ENCODE data around the gene TUBB.

TUBB gene

GRCh38 chr6:30703011-30703410 lies 17.1 kb upstream of the TUBB start:
- Histone ChIP-seq H3K9ac (no peak overlapping the region), H2AFZ (ENCODE audit: low read depth) (no peak overlapping the region), H3K27ac (no peak overlapping the region), H3K4me2 (no peak overlapping the region), H3K4me3 (IDR thresholded peaks at IDR 0.05; ENCODE audit: insufficient read depth, low read depth, low read length) (no peak overlapping the region), H3K79me2 (ENCODE audit: insufficient read depth, low read depth) (no peaks in the 10 kb centered on the region), H4K20me1 (ENCODE audit: insufficient read depth) (no peaks in the 10 kb centered on the region), H3K27me3 (ENCODE audit: insufficient read depth, low read depth) (no peaks in the 10 kb centered on the region), H3K4me1 (ENCODE audit: low read depth, poor library complexity, severe bottlenecking) (peaks cover 17% of the 10 kb centered on the region), H3K36me3 (ENCODE audit: insufficient read depth) (no peaks in the 10 kb centered on the region)
- TF ChIP-seq, protein P1, sequence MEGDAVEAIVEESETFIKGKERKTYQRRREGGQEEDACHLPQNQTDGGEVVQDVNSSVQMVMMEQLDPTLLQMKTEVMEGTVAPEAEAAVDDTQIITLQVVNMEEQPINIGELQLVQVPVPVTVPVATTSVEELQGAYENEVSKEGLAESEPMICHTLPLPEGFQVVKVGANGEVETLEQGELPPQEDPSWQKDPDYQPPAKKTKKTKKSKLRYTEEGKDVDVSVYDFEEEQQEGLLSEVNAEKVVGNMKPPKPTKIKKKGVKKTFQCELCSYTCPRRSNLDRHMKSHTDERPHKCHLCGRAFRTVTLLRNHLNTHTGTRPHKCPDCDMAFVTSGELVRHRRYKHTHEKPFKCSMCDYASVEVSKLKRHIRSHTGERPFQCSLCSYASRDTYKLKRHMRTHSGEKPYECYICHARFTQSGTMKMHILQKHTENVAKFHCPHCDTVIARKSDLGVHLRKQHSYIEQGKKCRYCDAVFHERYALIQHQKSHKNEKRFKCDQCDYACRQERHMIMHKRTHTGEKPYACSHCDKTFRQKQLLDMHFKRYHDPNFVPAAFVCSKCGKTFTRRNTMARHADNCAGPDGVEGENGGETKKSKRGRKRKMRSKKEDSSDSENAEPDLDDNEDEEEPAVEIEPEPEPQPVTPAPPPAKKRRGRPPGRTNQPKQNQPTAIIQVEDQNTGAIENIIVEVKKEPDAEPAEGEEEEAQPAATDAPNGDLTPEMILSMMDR (conservative IDR thresholded peaks at IDR 0.05; ENCODE audit: low read depth, low read length) = no peak

DNA sequence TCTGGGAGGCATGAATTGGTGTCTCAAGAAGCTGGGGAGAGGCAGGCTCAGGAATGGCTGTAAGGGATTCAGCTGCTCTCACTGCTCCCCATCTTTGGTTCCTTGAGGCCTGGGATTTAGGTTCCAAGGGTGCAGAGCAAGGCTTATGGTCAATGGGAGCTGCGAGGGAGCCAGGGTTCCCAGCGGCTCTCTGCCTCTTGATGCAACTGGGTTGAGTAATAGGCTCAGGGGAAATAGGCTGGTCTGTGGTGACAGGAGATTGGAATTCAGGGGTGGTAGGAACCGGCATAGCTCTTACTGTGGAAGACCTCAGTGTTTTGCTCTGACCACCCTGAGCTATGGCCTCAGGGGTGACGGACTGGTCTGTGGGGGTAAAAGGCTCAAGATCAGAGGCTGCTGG lies 16.3 kb upstream of the TUBB start:
- H3K4me2 ChIP-seq = no peak overlapping the region
- no peaks in the 10 kb centered on the region for H3K36me3 ChIP-seq (ENCODE audit: insufficient read depth)
- no peaks in the 10 kb centered on the region for H3K27me3 ChIP-seq (ENCODE audit: insufficient read depth, low read depth)
- no peak overlapping the region for H3K9ac ChIP-seq
- no peak overlapping the region for H3K27ac ChIP-seq
- no peak overlapping the region for H3K4me3 ChIP-seq (IDR thresholded peaks at IDR 0.05; ENCODE audit: insufficient read depth, low read depth, low read length)
- no peaks in the 10 kb centered on the region for H4K20me1 ChIP-seq (ENCODE audit: insufficient read depth)
- TF ChIP-seq, protein P1 (conservative IDR thresholded peaks at IDR 0.05; ENCODE audit: low read depth, low read length) = no peak
- H3K79me2 ChIP-seq (ENCODE audit: insufficient read depth, low read depth) = no peaks in the 10 kb centered on the region
- H3K4me1 ChIP-seq (ENCODE audit: low read depth, poor library complexity, severe bottlenecking) = peaks cover 25% of the 10 kb centered on the region
- no peak overlapping the region for H2AFZ ChIP-seq (ENCODE audit: low read depth)

GRCh38 chr6:30705620-30706019 lies 14.5 kb upstream of the TUBB start:
- H3K27me3 ChIP-seq (ENCODE audit: insufficient read depth, low read depth) = no peaks in the 10 kb centered on the region
- TF ChIP-seq, protein P1 (conservative IDR thresholded peaks at IDR 0.05; ENCODE audit: low read depth, low read length) = no peak
- H3K36me3 ChIP-seq (ENCODE audit: insufficient read depth) = no peaks in the 10 kb centered on the region

DNA sequence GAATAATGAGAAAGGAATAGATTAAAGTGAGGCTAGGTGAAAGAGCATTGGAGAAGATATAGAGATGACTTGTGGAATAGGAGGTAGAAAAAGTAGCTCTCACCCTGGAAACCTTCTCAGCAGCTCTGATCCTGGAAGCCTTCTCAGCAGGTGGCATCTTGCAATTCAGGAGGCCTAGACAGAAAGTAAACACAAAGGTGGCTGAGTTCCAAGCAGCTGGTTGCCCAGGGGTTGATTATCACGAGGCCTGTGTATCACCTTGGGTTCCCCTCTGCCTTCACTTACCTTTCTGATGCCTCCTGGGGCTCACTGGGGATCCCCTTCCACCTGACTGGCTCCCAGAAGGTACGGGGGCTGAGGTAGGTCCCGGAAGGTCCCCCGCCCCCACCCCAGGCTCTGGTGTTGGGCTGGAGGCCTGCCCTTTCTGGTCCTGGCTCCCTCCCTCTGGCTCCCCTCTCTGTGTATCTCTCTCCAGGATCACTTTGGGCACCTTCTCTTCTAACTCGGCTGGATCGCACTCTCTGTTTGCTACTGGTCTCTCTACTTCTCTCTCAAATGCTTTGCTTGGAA lies 12.8 kb upstream of the TUBB start:
- no peaks in the 10 kb centered on the region for H3K27me3 ChIP-seq (ENCODE audit: insufficient read depth, low read depth)
- H4K20me1 ChIP-seq (ENCODE audit: insufficient read depth) = no peaks in the 10 kb centered on the region
- peak overlapping the region; percentile 37; the same call in 1 of the 2 replicates for H3K9ac ChIP-seq
- H3K4me2 ChIP-seq = peak overlapping the region; percentile 68
- H3K79me2 ChIP-seq (ENCODE audit: insufficient read depth, low read depth) = no peaks in the 10 kb centered on the region
- no peak overlapping the region for H3K4me3 ChIP-seq (IDR thresholded peaks at IDR 0.05; ENCODE audit: insufficient read depth, low read depth, low read length)
- H2AFZ ChIP-seq (ENCODE audit: low read depth) = no peak overlapping the region
- peaks cover 61% of the 10 kb centered on the region for H3K4me1 ChIP-seq (ENCODE audit: low read depth, poor library complexity, severe bottlenecking)
- TF ChIP-seq, protein P1 (conservative IDR thresholded peaks at IDR 0.05; ENCODE audit: low read depth, low read length) = no peak
- H3K27ac ChIP-seq = peak overlapping the region; percentile 70
- H3K36me3 ChIP-seq (ENCODE audit: insufficient read depth) = no peaks in the 10 kb centered on the region

More at GRCh38 chr6:30705620-30706019, 14.5 kb upstream of the TUBB start:
- H3K4me2 ChIP-seq = no peak overlapping the region
- H3K79me2 ChIP-seq (ENCODE audit: insufficient read depth, low read depth) = no peaks in the 10 kb centered on the region
- H3K4me3 ChIP-seq (IDR thresholded peaks at IDR 0.05; ENCODE audit: insufficient read depth, low read depth, low read length) = no peak overlapping the region
- no peak overlapping the region for H2AFZ ChIP-seq (ENCODE audit: low read depth)
- peaks cover 43% of the 10 kb centered on the region for H3K4me1 ChIP-seq (ENCODE audit: low read depth, poor library complexity, severe bottlenecking)
- H4K20me1 ChIP-seq (ENCODE audit: insufficient read depth) = no peaks in the 10 kb centered on the region
- H3K9ac ChIP-seq = no peak overlapping the region
- no peak overlapping the region for H3K27ac ChIP-seq
